AG04450 (cell line): ENCODE measurements around the gene EDN3. TPM values are rescaled to one million over a fixed set of nuclear protein-coding genes. Genes with fewer than 3 reads are reported as not detected.

Experiments
- CTCF ChIA-PET: fragments of 300-600, 350-600 bp; formaldehyde crosslinking; extraction: SDS; loops from one replicate; lab custom pipeline; 2022; ENCODE audit warnings: antibody characterized with exemption, inconsistent platforms; lab: Charles Lee
- POLR2A ChIA-PET: fragments of 350-600 bp; formaldehyde crosslinking; extraction: SDS; loops from one replicate; lab custom pipeline; 2021; ENCODE audit warnings: antibody characterized with exemption, inconsistent platforms; lab: Yijun Ruan, JAX
- DNase-seq: peaks from one replicate; pipeline ENCODE4 v3.0.0-alpha.2; 2011; ENCODE audit warnings: low read depth, low spot score
- H3K27ac ChIP-seq: one replicate; pipeline ENCODE4 v1.5.1; 2012; ENCODE audit warnings: low read depth, low read length, control low read depth
- H3K27me3 ChIP-seq: one replicate; pipeline ENCODE4 v1.6.0; 2012; ENCODE audit warnings: low read length; ENCODE audit not compliant: control insufficient read depth, insufficient read depth
- H3K4me3 ChIP-seq: 2 replicates; pipeline ENCODE4 v1.5.1; 2011; ENCODE audit warnings: mild to moderate bottlenecking, low read depth, low read length, control low read depth
- H3K9me3 ChIP-seq: 2 replicates; pipeline ENCODE4 v1.5.1; 2012; ENCODE audit warnings: low read length; ENCODE audit not compliant: control insufficient read depth, insufficient read depth
- CTCF ChIP-seq: IDR thresholded peaks from 2 replicates; pipeline ENCODE4 v1.5.1; 2011; ENCODE audit warnings: low read depth, low read length, control low read depth, inconsistent platforms
- polyA plus RNA-seq: library from polyadenylated mRNA; depleted of rRNA; stranded (reverse); fragments of >200 nt; gene quantifications from 2 replicates; pipeline ENCODE4 v1.2.3, GENCODE V29; 2011; rRNA removed

EDN3 gene
- polyA plus RNA-seq, 1 experiment: not detected

- DNase-seq: no peak
- H3K9me3 ChIP-seq: peaks cover 2% of the 10 kb centered on the region; the same call in 1 of the 2 replicates
- no peaks in the 10 kb centered on the region for H3K27me3 ChIP-seq
- CTCF ChIA-PET: no interaction called here
- no peak for TF ChIP-seq CTCF
- no peak overlapping the region for H3K27ac ChIP-seq
- H3K4me3 ChIP-seq: no peak overlapping the region
- POLR2A ChIA-PET: no interaction called here
Measured at GRCh38 chr20:59375541-59375940, 75.1 kb downstream of the EDN3 start.

Other genes with a start within 250 kb of the EDN3 start
- not detected in 2 replicates for gene ZNF831, start 136.8 kb upstream of the EDN3 start, polyA plus RNA-seq